IMR-90 (cell line): ENCODE results near the gene ACTR3C. TPM values are rescaled to one million over a fixed set of nuclear protein-coding genes. Genes with fewer than 3 reads are reported as not detected.
"Not testable (repeated sequence)": the region's sequence is repeated elsewhere in the genome, so short reads cannot be mapped to it uniquely, and the experiment has no call there.

Experiments used
- ATAC-seq: fragments of 200-7000 bp; cut with Tn5 transposase; 2 replicates; pipeline ENCODE4 v1.9.1; 2020; ENCODE audit warnings: low read depth, mild to moderate bottlenecking, moderate library complexity
- BruUV-seq: library from RNA; stranded (reverse); fragments of 400-500 nt; replicated peaks from 2 replicates; lab custom pipeline; 2021; lab: Mats Ljungman, UMichigan
- CTCF ChIA-PET: fragments of 300-600 bp; formaldehyde crosslinking; extraction: SDS; loops from one replicate; lab custom pipeline; 2021; ENCODE audit warnings: antibody characterized with exemption; lab: Yijun Ruan, JAX
- POLR2A ChIA-PET: fragments of 300-600 bp; sonication (Branson Sonifier 250); formaldehyde crosslinking; loops from one replicate; lab custom pipeline; 2022; ENCODE audit warnings: antibody characterized with exemption; ENCODE audit not compliant: unreplicated experiment; lab: Charles Lee
- DNase-seq: peaks from one replicate; pipeline ENCODE4 v3.0.0; 2013
- H2AFZ ChIP-seq: replicated peaks from 2 replicates; pipeline ENCODE3; 2013; ENCODE audit warnings: low read length, mild to moderate bottlenecking; ENCODE audit not compliant: poor library complexity
- H2AK5ac ChIP-seq: 2 replicates; pipeline ENCODE4 v1.6.1; 2013; ENCODE audit warnings: low read depth, low read length, inconsistent platforms
- H2AK9ac ChIP-seq: replicated peaks from 2 replicates; pipeline ENCODE3; 2013; ENCODE audit warnings: mild to moderate bottlenecking, low read depth, low read length, moderate library complexity; ENCODE audit not compliant: poor library complexity
- H2BK120ac ChIP-seq: 2 replicates; pipeline ENCODE4 v1.6.1; 2013; ENCODE audit warnings: low read depth, low read length, inconsistent platforms
- H2BK15ac ChIP-seq: 3 replicates; pipeline ENCODE4 v1.6.1; 2013; ENCODE audit warnings: low read depth, low read length, inconsistent platforms
- H2BK20ac ChIP-seq: 2 replicates; pipeline ENCODE4 v1.6.1; 2013; ENCODE audit warnings: low read depth, mild to moderate bottlenecking, inconsistent platforms, low read length, moderate library complexity
- H2BK5ac ChIP-seq: 2 replicates; pipeline ENCODE4 v1.6.1; 2013; ENCODE audit warnings: mild to moderate bottlenecking, low read depth, low read length, inconsistent platforms; ENCODE audit not compliant: poor library complexity, severe bottlenecking
- H3K14ac ChIP-seq: replicated peaks from 2 replicates; pipeline ENCODE4 v1.6.1; 2013; ENCODE audit warnings: low read depth, low read length, inconsistent platforms
- H3K18ac ChIP-seq: 2 replicates; pipeline ENCODE4 v1.6.1; 2013; ENCODE audit warnings: low read depth, low read length, control low read depth
- H3K23ac ChIP-seq: 2 replicates; pipeline ENCODE4 v1.6.1; 2013; ENCODE audit warnings: low read depth, low read length, inconsistent platforms
- H3K27ac ChIP-seq: 2 replicates; pipeline ENCODE4 v1.5.1; 2013; ENCODE audit warnings: mild to moderate bottlenecking, control low read depth, low read length; ENCODE audit not compliant: insufficient read depth
- H3K27me3 ChIP-seq: 2 replicates; pipeline ENCODE4 v1.6.1; 2013; ENCODE audit warnings: low read length; ENCODE audit not compliant: control insufficient read depth, insufficient read depth
- H3K36me3 ChIP-seq: 2 replicates; pipeline ENCODE4 v1.6.1; 2013; ENCODE audit warnings: low read length, mixed read lengths; ENCODE audit not compliant: control insufficient read depth, insufficient read depth
- H3K4ac ChIP-seq: 2 replicates; pipeline ENCODE4 v1.6.1; 2013; ENCODE audit warnings: low read depth, low read length, inconsistent platforms
- H3K4me1 ChIP-seq: 2 replicates; pipeline ENCODE4 v1.6.1; 2013; ENCODE audit warnings: low read length, mixed read lengths; ENCODE audit not compliant: control insufficient read depth, insufficient read depth
- H3K4me2 ChIP-seq: 2 replicates; pipeline ENCODE4 v1.6.1; 2013; ENCODE audit warnings: low read depth, mild to moderate bottlenecking, control low read depth, low read length, moderate library complexity
- H3K4me3 ChIP-seq: 2 replicates; pipeline ENCODE4 v1.5.1; 2013; ENCODE audit warnings: low read depth, mild to moderate bottlenecking, control low read depth, low read length, moderate library complexity; ENCODE audit not compliant: insufficient read depth
- H3K56ac ChIP-seq: 2 replicates; pipeline ENCODE4 v1.6.1; 2013; ENCODE audit warnings: low read length, inconsistent platforms; ENCODE audit not compliant: insufficient read depth; ENCODE audit errors: extremely low read depth
- H3K79me1 ChIP-seq, 2 experiments: 2 replicates each; pipeline ENCODE4 v1.6.1; 2013; ENCODE audit warnings: low read length in 2 of 2, inconsistent platforms in 1 of 2, low read depth in 1 of 2
- H3K9ac ChIP-seq: 2 replicates; pipeline ENCODE4 v1.6.1; 2013; ENCODE audit warnings: low read depth, low read length, control low read depth
- H3K9me1 ChIP-seq: 2 replicates; pipeline ENCODE4 v1.6.1; 2013; ENCODE audit warnings: low read length, inconsistent platforms; ENCODE audit not compliant: insufficient read depth
- H3K9me3 ChIP-seq: 2 replicates; pipeline ENCODE4 v1.6.1; 2013; ENCODE audit warnings: low read length; ENCODE audit not compliant: control insufficient read depth, insufficient read depth
- H4K20me1 ChIP-seq: 2 replicates; pipeline ENCODE4 v1.6.1; 2013; ENCODE audit warnings: low read length, inconsistent platforms; ENCODE audit not compliant: insufficient read depth
- H4K5ac ChIP-seq: 2 replicates; pipeline ENCODE4 v1.6.1; 2013; ENCODE audit warnings: mild to moderate bottlenecking, low read depth, low read length, control low read depth
- H4K8ac ChIP-seq, 2 experiments: 2 replicates each; pipeline ENCODE4 v1.6.1; 2013; ENCODE audit warnings: low read depth in 2 of 2, low read length in 2 of 2, control low read depth in 1 of 2, inconsistent platforms in 1 of 2
- H4K91ac ChIP-seq: 2 replicates; pipeline ENCODE4 v1.6.1; 2013; ENCODE audit warnings: low read depth, low read length, inconsistent platforms; ENCODE audit not compliant: insufficient read depth
- WGBS, 2 experiments: methylation state at CpG; one replicate each; pipeline versions ENCODE4 v1.1.5 to v1.1.7; 2013; ENCODE audit warnings: missing lambda C conversion rate in 2 of 2; ENCODE audit not compliant: insufficient read length in 1 of 2; ENCODE audit errors: extremely low coverage in 2 of 2; 5-methylcytosine and 5-hydroxymethylcytosine counted together
- dilution Hi-C: fragments of 300-500 bp; cut with HindIII; formaldehyde crosslinking; loops from one replicate; pipeline ENCODE4 v1.14.3; 2018; ENCODE audit warnings: low sequenced_read_pairs; ENCODE audit not compliant: unreplicated experiment
- in situ Hi-C: fragments of 300-500 bp; cut with MboI; formaldehyde crosslinking; loops from 3 replicates; pipeline ENCODE4 v1.14.3; 2019; ENCODE audit warnings: low sequenced_read_pairs, inconsistent platforms, mixed read lengths
- intact Hi-C: fragments of 100-400 bp; cut with micrococcal nuclease; formaldehyde crosslinking; loops from 2 replicates; pipeline ENCODE4 v1.10.0; 2022
- polyA plus RNA-seq, 3 experiments: library from polyadenylated mRNA; depleted of rRNA; stranded (reverse); fragments of >200 nt; gene quantifications; 2 replicates each; pipeline ENCODE4 v1.2.3, GENCODE V29; 2012; ENCODE audit warnings: low replicate concordance in 1 of 3
- total RNA-seq: library from RNA; depleted of rRNA; stranded (reverse); fragments of >200 nt; gene quantifications from 2 replicates; pipeline ENCODE4 v1.2.3, GENCODE V29; 2012

ACTR3C gene
- total and polyA plus RNA-seq, 2 of the 4 experiments (the other 2 are of a cell fraction) = not detected

DNA sequence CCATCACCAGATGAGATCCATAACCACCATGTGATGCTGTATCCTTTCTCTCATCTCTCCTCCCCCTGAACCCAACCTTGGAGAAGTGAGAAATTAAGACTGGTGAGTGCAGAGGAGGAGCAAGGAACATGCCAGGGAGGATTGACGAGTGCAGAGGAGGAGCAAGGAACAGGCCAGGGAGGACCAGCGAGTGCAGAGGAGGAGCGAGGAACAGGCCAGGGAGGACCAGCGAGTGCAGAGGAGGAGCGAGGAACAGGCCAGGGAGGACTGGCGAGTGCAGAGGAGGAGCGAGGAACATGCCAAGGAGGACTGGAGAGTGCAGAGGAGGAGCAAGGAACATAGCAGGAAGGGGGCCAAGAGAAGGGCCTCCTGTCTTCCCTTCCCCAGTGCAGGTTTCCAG lies 118.8 kb downstream of the ACTR3C start:
- H3K9me1 ChIP-seq, H3K4me2 ChIP-seq, H3K36me3 ChIP-seq, H3K18ac ChIP-seq, H4K20me1 ChIP-seq, CTCF ChIA-PET, H3K56ac ChIP-seq, DNase-seq, H3K4me3 ChIP-seq, H3K9me3 ChIP-seq, H2BK20ac ChIP-seq, H2AK5ac ChIP-seq, H3K27me3 ChIP-seq, H2BK5ac ChIP-seq, ATAC-seq, dilution Hi-C loops, H2BK15ac ChIP-seq, H3K4ac ChIP-seq, H2AK9ac ChIP-seq, POLR2A ChIA-PET, BruUV-seq, H2BK120ac ChIP-seq, H3K23ac ChIP-seq, H3K14ac ChIP-seq, H3K79me1 ChIP-seq, intact Hi-C loops, H3K9ac ChIP-seq, H4K5ac ChIP-seq, H4K91ac ChIP-seq, H3K4me1 ChIP-seq, H4K8ac ChIP-seq, H2AFZ ChIP-seq, H3K27ac ChIP-seq, in situ Hi-C loops: not testable (repeated sequence)
- WGBS, 2 experiments = 49% methylated on average over 5 of the region's 7 CpGs; no CpG with 5 or more reads in 1 of the 2 experiments

DNA sequence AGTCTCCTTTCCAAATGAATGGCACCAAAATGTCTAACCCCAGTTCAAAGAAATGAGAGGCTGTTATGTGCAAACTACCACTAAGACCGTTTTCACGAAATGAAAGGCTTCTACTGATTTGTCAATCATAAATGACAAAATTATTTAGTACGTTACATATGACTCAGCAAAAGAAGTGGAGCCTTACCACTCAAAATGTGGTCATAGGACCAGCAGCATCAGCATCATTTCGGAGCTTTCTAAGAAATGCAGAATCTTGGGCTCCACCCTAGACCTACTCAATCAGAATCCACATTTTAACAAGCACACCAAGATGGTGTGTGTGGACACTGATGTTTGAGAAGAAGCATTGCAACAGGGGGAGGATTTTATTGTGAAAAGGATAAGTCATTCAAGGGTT lies 120.5 kb downstream of the ACTR3C start:
- H3K23ac ChIP-seq, H3K36me3 ChIP-seq, H2AFZ ChIP-seq, CTCF ChIA-PET, H2BK20ac ChIP-seq, dilution Hi-C loops, H4K20me1 ChIP-seq, H2BK5ac ChIP-seq, H4K8ac ChIP-seq, in situ Hi-C loops, intact Hi-C loops, BruUV-seq, H3K27ac ChIP-seq, H3K4me1 ChIP-seq, H2BK120ac ChIP-seq, H2BK15ac ChIP-seq, H2AK9ac ChIP-seq, H3K56ac ChIP-seq, DNase-seq, H3K4ac ChIP-seq, H3K9ac ChIP-seq, POLR2A ChIA-PET, H3K9me3 ChIP-seq, H4K91ac ChIP-seq, H4K5ac ChIP-seq, H3K79me1 ChIP-seq, ATAC-seq, H3K4me3 ChIP-seq, H3K4me2 ChIP-seq, H2AK5ac ChIP-seq, H3K14ac ChIP-seq, H3K27me3 ChIP-seq, H3K9me1 ChIP-seq, H3K18ac ChIP-seq: not testable (repeated sequence)
- no CpG with 5 or more reads among the region's 4 CpGs for WGBS, 2 experiments
